ENCODE measurements around the gene DDX54.
A peak's percentile ranks its signal among the peaks of the same experiment; 100 is the strongest.

The DDX54 gene

GRCh38 chr12:113185180-113186032, at the start of gene DDX54, which contains the start of gene RITA1:
Gene DDX54, minus strand, starts transcription at chr12:113185478. Its CDS starts 27 bp downstream, at chr12:113185451.
Gene RITA1, plus strand, starts transcription at chr12:113185721. Its CDS starts 1,026 bp downstream, at chr12:113186747.
- peak; percentile 63 to 65 for DNase-seq (ENCODE audit: low read depth in 2 of 2)

GRCh38 chr12:113234483-113234882, 49.2 kb upstream of the DDX54 start:
- no peak for DNase-seq (ENCODE audit: low read depth in 2 of 2)

- no peak for DNase-seq (ENCODE audit: low read depth in 2 of 2)
Observed at GRCh38 chr12:113233967-113234366, 48.7 kb upstream of the DDX54 start.

GRCh38 chr12:113232840-113233585, 47.7 kb upstream of the DDX54 start:
- peak; percentile 30 to 42 for DNase-seq (ENCODE audit: low read depth in 2 of 2)

GRCh38 chr12:113232089-113232839, 47.0 kb upstream of the DDX54 start:
- no peak for DNase-seq (ENCODE audit: low read depth in 2 of 2)

- DNase-seq (ENCODE audit: low read depth in 2 of 2) = no peak
Observed at GRCh38 chr12:113231235-113232088, 46.2 kb upstream of the DDX54 start.

GRCh38 chr12:113230315-113231234, 45.3 kb upstream of the DDX54 start:
- no peak for DNase-seq (ENCODE audit: low read depth in 2 of 2)

- DNase-seq (ENCODE audit: low read depth in 2 of 2) = no peak
Observed at GRCh38 chr12:113228394-113229028, 43.2 kb upstream of the DDX54 start.

GRCh38 chr12:113227686-113228391, 42.6 kb upstream of the DDX54 start:
- no peak for DNase-seq (ENCODE audit: low read depth in 2 of 2)

GRCh38 chr12:113226696-113227568, 41.7 kb upstream of the DDX54 start:
- no peak for DNase-seq (ENCODE audit: low read depth in 2 of 2)

- DNase-seq (ENCODE audit: low read depth in 2 of 2) = no peak
Observed at GRCh38 chr12:113224955-113225354, 39.7 kb upstream of the DDX54 start.

GRCh38 chr12:113222730-113223531, 37.7 kb upstream of the DDX54 start:
- no peak for DNase-seq (ENCODE audit: low read depth in 2 of 2)

GRCh38 chr12:113221997-113222729, 36.9 kb upstream of the DDX54 start:
- DNase-seq (ENCODE audit: low read depth in 2 of 2) = no peak

- DNase-seq (ENCODE audit: low read depth in 2 of 2) = peak; percentile 97
Observed at GRCh38 chr12:113221181-113221996, 36.1 kb upstream of the DDX54 start, which contains the start of gene TPCN1. Gene TPCN1, plus strand, starts transcription at chr12:113221464. Its CDS starts 5,389 bp downstream, at chr12:113226853.

GRCh38 chr12:113220593-113221180, 35.4 kb upstream of the DDX54 start:
- DNase-seq (ENCODE audit: low read depth in 2 of 2) = no peak
